HG02798 (cell line): ENCODE results near the gene SRM.
"Not testable (repeated sequence)": the region's sequence is repeated elsewhere in the genome, so short reads cannot be mapped to it uniquely, and the experiment has no call there.

Source experiments
- ATAC-seq: cut with Tn5 transposase; IDR thresholded peaks from one replicate; pipeline ENCODE4 v1.9.1; 2021; ENCODE audit warnings: mild to moderate bottlenecking; ENCODE audit not compliant: unreplicated experiment, poor library complexity

Gene SRM

DNA sequence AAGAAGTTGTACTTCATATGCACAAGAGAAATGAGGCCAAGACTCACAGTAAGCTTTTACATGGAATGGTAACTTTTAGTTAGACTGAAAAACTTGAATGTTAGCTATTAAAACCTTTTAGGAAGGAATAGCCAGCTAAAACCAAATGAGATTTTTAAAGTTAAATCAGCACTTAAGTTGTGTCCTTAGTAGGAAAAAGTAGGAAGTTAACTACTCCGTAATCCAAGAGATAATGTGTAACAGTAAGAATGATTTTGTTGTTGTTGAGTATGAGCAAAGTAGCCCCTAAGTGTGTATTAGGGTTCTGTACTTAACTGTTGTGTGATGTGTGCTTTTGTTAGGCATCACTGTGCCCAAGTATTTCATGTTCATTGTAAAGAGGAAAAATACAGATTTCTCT, 34.2 kb downstream of the SRM start:
- no peak for ATAC-seq

DNA sequence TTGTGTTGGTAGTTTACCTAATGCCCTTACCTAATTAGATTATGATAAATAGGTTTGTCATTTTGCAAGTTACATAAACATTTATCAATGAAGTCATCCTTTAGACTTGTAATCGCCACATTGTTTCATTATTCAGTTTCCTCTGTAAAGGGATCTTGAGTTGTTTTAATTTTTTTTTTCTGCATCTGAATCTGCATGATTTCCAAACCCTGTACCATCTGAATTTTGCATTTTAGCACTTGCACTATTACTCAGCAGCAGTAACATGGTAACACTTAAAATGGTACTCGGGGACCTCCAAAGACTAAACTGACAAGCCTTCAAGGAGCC, 35.0 kb downstream of the SRM start:
- ATAC-seq = no peak

DNA sequence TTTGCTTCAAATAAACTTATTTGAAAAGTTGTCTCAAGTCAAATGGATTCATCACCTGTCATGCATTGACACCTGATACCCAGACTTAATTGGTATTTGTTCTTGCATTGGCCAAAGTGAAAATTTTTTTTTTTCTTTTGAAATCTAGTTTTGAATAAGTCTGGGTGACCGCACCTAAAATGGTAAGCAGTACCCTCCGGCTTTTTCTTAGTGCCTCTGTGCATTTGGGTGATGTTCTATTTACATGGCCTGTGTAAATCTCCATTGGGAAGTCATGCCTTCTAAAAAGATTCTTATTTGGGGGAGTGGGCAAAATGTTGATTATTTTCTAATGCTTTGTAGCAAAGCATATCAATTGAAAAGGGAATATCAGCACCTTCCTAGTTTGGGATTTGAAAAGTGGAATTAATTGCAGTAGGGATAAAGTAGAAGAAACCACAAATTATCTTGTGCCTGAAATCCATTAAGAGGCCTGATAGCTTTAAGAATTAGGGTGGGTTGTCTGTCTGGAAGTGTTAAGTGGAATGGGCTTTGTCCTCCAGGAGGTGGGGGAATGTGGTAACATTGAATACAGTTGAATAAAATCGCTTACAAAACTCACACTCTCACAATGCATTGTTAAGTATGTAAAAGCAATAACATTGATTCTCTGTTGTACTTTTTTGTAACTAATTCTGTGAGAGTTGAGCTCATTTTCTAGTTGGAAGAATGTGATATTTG, 35.5 kb downstream of the SRM start:
- no peak for ATAC-seq

DNA sequence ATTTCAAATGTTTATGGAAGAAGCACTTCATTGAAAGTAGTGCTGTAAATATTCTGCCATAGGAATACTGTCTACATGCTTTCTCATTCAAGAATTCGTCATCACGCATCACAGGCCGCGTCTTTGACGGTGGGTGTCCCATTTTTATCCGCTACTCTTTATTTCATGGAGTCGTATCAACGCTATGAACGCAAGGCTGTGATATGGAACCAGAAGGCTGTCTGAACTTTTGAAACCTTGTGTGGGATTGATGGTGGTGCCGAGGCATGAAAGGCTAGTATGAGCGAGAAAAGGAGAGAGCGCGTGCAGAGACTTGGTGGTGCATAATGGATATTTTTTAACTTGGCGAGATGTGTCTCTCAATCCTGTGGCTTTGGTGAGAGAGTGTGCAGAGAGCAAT, 36.6 kb downstream of the SRM start:
- no peak for ATAC-seq

DNA sequence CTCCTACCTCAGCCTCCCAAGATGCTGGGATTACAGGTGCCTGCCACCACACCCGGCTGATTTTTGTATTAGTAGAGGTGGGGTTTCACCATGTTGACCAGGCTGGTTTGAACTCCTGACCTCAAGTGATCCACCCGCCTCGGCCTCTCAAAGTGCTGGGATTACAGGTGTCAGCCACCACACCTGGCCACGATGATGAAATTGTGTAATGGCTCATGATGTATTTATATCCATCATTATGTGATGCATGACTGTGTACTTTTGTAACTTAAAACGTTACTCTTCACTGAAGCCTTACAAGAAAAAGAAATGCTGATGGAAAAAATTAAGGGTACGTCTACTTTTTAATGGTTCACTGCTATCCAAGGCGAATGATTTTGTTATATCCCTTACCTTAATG, 39.8 kb downstream of the SRM start:
- ATAC-seq = no peak

DNA sequence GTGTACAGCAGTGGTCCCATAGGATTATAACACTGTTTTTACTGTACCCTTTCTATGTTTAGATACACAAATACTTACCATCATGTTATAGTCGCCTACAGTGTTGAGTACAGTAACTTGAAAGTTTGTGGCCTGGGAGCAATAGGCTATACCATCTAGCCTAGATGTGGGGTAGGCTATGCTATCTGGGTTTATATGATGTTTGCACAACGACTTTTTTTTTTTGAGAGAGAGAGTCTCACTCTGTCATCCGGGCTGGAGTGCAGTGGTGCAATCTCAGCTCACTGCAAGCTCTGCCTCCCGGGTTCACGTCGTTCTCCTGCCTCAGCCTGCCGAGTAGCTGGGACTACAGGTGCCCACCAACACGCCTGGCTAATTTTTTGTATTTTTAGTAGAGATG, 40.5 kb downstream of the SRM start:
- not testable (repeated sequence) for ATAC-seq

DNA sequence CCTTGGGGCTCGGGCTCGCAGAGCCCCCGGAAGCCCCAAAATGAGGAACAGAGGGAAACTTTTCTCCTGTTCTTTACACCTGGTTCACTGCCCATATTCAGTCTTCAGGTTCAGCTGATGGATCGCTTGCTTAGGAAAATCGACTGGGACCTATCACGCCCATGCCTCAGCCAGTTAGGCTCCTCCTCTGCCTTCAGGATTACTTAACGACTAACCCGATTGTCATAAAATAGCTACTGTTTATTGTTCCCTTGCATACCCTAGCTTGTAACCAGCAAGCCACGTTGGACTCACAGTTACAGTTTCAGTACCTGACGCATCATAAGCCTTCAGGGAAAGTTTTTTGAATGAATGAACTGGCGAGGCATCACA, 46.7 kb downstream of the SRM start:
- no peak for ATAC-seq

DNA sequence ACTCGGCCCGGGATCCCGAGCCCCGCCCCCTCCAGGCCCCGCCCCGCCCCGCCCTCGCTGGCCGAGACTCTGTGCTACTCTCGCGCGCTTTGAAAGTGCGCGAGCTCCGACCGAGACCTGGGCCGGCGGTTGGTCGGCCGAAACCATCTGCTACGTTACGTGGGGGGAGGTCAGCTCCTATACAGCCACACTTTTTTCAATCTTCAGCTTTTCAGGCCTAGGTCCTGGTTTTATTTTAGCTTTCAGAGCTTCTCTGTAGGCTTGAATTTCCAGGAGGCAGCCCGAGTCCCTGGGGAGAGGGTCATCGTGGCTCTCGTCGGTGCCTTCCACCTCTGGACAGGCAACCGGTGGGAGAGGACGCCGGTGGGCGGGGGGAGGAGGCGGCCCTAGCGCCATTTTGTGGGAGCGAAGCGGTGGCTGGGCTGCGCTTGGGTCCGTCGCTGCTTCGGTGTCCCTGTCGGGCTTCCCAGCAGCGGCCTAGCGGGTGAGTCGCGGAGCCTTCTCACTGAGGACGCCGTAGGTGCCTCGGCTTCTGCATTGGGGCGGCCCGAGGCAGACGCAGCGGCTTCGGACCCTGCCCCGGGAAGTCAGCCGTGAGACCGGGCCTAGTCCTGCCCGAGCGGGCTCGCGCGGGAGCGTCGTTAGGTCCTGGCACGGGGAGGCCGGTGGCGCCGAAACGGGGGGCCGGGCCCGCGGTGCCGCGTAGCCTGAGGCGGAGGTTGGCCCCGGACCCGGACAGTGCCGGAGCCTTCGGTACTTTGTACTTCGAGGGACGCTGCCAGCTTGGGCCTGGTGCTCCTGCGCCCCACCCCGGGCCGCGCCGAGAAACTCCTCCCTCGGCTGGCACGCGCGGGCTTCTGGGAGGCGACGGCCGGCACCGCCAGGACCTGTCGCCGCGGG, 47.3 kb downstream of the SRM start, which contains the start of gene TARDBP:
TSS of gene TARDBP (plus strand) at position 395 of the 900 bp plus-strand sequence. CDS start 1,074 bp downstream, outside the sequence.
- ATAC-seq = peak; percentile 91
